ENCODE results near the gene TPRG1. TPM values are rescaled to one million over a fixed set of nuclear protein-coding genes. Genes with fewer than 3 reads are reported as not detected.

TPRG1 gene
- total and polyA plus RNA-seq, 2 of the 8 experiments (the other 6 are each of a cell fraction or from before 2014, with no cell fraction given) = 0.37 to 0.47 TPM

GRCh38 chr3:189294649-189295048 is 122.9 kb downstream of the TPRG1 start:
- Histone ChIP-seq H3K27me3 (replicated peaks in 1 of 4; ENCODE audit: control insufficient read depth in 3 of 4, extremely low read depth in 1 of 4, insufficient read depth in 3 of 4, low read length in 3 of 4) (no peaks in the 10 kb centered on the region), H4K20me1 (replicated peaks in 1 of 2; ENCODE audit: control insufficient read depth in 1 of 2, insufficient read depth in 2 of 2, low read length in 2 of 2) (no peaks in the 10 kb centered on the region), H3K79me2 (ENCODE audit: control insufficient read depth in 1 of 2, insufficient read depth in 2 of 2, low read length in 2 of 2) (no peaks in the 10 kb centered on the region), H2BK20ac (ENCODE audit: low read length) (no peak overlapping the region), H3K79me1 (ENCODE audit: low read depth, low read length) (no peaks in the 10 kb centered on the region), H3K18ac (ENCODE audit: extremely low read depth, low read length) (no peak overlapping the region), H2BK120ac (replicated peaks; ENCODE audit: low read depth, low read length) (no peak overlapping the region), H3K27ac (ENCODE audit: low read depth, low read length) (no peak overlapping the region), H2AK5ac (ENCODE audit: low read depth, low read length) (no peak overlapping the region), H2BK15ac (ENCODE audit: low read length) (no peak overlapping the region), H3K14ac (ENCODE audit: insufficient read length) (no peak overlapping the region), H4K5ac (ENCODE audit: insufficient read length, low read depth, low read length) (no peak overlapping the region), H3K4ac (replicated peaks; ENCODE audit: insufficient read length, low read depth, low read length) (no peak overlapping the region), H2BK5ac (ENCODE audit: low read depth, low read length) (no peak overlapping the region), H3K4me2 (ENCODE audit: insufficient read depth in 1 of 2, low read depth in 2 of 2, low read length in 2 of 2) (no peak overlapping the region), H2BK12ac (ENCODE audit: low read depth, low read length) (no peak overlapping the region), H3K9me3 (ENCODE audit: insufficient read depth in 2 of 2, low read depth in 1 of 2, low read length in 1 of 2) (no peaks in the 10 kb centered on the region), H3K4me3 (ENCODE audit: extremely low read depth in 1 of 4, insufficient read depth in 2 of 4, low read depth in 3 of 4, low read length in 4 of 4) (no peak overlapping the region), H4K91ac (replicated peaks; ENCODE audit: insufficient read length, low read length) (no peak overlapping the region), H3K4me1 (replicated peaks in 1 of 4; ENCODE audit: control insufficient read depth in 3 of 4, insufficient read depth in 4 of 4, low read length in 3 of 4) (peaks cover 0 to 3% (median 1%) of the 10 kb centered on the region in 4 experiments; a peak in 2 of 7 replicates), H4K8ac (ENCODE audit: extremely low read depth, insufficient read depth, low read length) (no peak overlapping the region), H3K36me3 (ENCODE audit: control insufficient read depth in 2 of 4, insufficient read depth in 4 of 4, low read length in 3 of 4) (no peaks in the 10 kb centered on the region), H3K56ac (replicated peaks; ENCODE audit: insufficient read length, low read depth, low read length) (no peak overlapping the region), H3K9ac (replicated peaks in 1 of 4; ENCODE audit: extremely low read depth in 1 of 4, low read depth in 3 of 4, low read length in 3 of 4) (no peak overlapping the region), H3K23ac (ENCODE audit: insufficient read length) (no peak overlapping the region), H3K23me2 (ENCODE audit: low read depth, low read length) (no peaks in the 10 kb centered on the region; the same call in 1 of the 2 replicates), H2AFZ (ENCODE audit: low read length) (no peak overlapping the region)
- no peak for FAIRE-seq
- 91% methylated on average over 5 of the region's 5 CpGs; no CpG with 5 or more reads in 1 of the 2 experiments for WGBS, 2 experiments (ENCODE audit: extremely low coverage in 1 of 2, insufficient coverage in 1 of 2, insufficient read length in 1 of 2, insufficient replicate concordance in 2 of 2, low coverage in 1 of 2, low lambda C conversion rate in 2 of 2, missing lambda C conversion rate in 1 of 2)
- ChIA-PET CTCF (ENCODE audit: partially characterized antibody) (no interaction called here), POLR2A (ENCODE audit: partially characterized antibody) (no interaction called here)
- no peak for DNase-seq (ENCODE audit: low read depth in 1 of 2, low spot score in 2 of 2)
- no peak for TF ChIP-seq HDAC6 (IDR thresholded peaks at IDR 0.05; ENCODE audit: low read depth, low read length)
- TF ChIP-seq, protein P1, sequence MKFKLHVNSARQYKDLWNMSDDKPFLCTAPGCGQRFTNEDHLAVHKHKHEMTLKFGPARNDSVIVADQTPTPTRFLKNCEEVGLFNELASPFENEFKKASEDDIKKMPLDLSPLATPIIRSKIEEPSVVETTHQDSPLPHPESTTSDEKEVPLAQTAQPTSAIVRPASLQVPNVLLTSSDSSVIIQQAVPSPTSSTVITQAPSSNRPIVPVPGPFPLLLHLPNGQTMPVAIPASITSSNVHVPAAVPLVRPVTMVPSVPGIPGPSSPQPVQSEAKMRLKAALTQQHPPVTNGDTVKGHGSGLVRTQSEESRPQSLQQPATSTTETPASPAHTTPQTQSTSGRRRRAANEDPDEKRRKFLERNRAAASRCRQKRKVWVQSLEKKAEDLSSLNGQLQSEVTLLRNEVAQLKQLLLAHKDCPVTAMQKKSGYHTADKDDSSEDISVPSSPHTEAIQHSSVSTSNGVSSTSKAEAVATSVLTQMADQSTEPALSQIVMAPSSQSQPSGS (IDR thresholded peaks at IDR 0.05; ENCODE audit: low read length) = no peak

Measured in H1 (cell line).